Measurements from ENCODE around the gene MLLT6.
"Not testable (repeated sequence)": the region's sequence is repeated elsewhere in the genome, so short reads cannot be mapped to it uniquely, and the experiment has no call there.

The MLLT6 gene

DNA sequence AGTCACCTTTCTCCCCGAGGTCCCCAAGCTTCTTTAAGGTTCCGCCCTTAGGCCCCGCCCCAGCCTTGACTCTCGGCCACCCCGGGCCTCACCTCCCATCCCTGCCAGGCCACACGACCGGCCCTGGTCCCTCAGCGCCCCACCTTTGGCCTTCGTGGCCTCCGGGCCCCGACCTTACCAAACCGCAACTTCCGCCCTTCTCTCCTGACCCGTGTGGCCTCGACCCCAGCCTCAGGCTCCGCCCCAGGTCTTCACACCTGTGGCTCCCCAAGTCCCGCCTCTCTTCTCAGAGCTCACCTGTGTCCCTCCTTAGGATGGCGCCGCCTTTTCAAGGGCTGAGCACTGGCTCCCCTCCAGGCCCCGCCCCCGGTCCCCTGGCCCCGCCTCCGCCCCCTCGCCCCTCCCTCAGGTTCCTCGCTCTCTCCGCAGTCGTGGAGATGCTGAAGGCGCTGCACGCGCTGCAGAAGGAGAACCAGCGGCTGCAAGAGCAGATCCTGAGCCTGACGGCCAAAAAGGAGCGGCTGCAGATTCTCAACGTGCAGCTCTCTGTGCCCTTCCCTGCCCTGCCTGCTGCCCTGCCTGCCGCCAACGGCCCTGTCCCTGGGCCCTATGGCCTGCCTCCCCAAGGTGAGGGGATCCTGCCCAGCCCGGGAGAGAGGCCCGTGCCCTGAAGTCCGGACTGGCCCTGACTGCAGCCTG, 15.0 kb downstream of the MLLT6 start:
- no peak overlapping the region for H3K4me3 ChIP-seq (ENCODE audit: control insufficient read depth, low read depth, low read length)
- TF ChIP-seq, protein P1, sequence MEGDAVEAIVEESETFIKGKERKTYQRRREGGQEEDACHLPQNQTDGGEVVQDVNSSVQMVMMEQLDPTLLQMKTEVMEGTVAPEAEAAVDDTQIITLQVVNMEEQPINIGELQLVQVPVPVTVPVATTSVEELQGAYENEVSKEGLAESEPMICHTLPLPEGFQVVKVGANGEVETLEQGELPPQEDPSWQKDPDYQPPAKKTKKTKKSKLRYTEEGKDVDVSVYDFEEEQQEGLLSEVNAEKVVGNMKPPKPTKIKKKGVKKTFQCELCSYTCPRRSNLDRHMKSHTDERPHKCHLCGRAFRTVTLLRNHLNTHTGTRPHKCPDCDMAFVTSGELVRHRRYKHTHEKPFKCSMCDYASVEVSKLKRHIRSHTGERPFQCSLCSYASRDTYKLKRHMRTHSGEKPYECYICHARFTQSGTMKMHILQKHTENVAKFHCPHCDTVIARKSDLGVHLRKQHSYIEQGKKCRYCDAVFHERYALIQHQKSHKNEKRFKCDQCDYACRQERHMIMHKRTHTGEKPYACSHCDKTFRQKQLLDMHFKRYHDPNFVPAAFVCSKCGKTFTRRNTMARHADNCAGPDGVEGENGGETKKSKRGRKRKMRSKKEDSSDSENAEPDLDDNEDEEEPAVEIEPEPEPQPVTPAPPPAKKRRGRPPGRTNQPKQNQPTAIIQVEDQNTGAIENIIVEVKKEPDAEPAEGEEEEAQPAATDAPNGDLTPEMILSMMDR (conservative IDR thresholded peaks at IDR 0.05; ENCODE audit: control insufficient read depth, insufficient read depth, low read depth, low read length) = no peak
- no peak for DNase-seq (ENCODE audit: low read depth)

DNA sequence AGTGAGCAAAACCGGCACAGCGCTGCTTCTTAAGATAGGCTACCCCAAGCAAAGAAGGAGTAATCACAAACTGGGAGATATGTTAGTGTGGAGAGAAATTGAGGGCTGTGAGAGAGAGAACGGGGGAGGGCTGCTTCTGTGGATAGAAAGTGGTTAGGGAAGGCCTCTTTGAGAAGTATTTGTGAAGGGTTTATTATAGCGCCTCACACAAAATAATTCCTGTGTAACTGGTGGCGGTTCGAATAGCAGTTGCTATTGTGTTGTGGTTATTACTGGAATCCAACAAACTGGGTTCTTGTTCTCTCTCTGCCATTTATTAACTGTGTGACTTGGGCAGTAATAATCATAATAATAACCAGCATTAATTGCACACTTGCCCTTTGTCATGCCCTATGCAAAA, 15.9 kb downstream of the MLLT6 start:
- H3K4me3 ChIP-seq (ENCODE audit: control insufficient read depth, low read depth, low read length) = no peak overlapping the region
- DNase-seq (ENCODE audit: low read depth) = no peak
- TF ChIP-seq, protein P1 (conservative IDR thresholded peaks at IDR 0.05; ENCODE audit: control insufficient read depth, insufficient read depth, low read depth, low read length) = no peak

DNA sequence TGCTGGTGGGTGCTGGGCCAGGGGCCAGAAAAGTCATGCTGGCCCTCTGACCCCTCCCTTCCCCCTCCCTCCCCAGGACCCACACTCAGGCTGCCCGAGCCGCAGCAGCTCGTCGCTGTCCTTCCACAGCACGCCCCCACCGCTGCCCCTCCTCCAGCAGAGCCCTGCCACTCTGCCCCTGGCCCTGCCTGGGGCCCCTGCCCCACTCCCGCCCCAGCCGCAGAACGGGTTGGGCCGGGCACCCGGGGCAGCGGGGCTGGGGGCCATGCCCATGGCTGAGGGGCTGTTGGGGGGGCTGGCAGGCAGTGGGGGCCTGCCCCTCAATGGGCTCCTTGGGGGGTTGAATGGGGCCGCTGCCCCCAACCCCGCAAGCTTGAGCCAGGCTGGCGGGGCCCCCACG, 16.7 kb downstream of the MLLT6 start:
- DNase-seq (ENCODE audit: low read depth) = no peak
- TF ChIP-seq, protein P1 (conservative IDR thresholded peaks at IDR 0.05; ENCODE audit: control insufficient read depth, insufficient read depth, low read depth, low read length) = no peak
- H3K4me3 ChIP-seq (ENCODE audit: control insufficient read depth, low read depth, low read length) = no peak overlapping the region

DNA sequence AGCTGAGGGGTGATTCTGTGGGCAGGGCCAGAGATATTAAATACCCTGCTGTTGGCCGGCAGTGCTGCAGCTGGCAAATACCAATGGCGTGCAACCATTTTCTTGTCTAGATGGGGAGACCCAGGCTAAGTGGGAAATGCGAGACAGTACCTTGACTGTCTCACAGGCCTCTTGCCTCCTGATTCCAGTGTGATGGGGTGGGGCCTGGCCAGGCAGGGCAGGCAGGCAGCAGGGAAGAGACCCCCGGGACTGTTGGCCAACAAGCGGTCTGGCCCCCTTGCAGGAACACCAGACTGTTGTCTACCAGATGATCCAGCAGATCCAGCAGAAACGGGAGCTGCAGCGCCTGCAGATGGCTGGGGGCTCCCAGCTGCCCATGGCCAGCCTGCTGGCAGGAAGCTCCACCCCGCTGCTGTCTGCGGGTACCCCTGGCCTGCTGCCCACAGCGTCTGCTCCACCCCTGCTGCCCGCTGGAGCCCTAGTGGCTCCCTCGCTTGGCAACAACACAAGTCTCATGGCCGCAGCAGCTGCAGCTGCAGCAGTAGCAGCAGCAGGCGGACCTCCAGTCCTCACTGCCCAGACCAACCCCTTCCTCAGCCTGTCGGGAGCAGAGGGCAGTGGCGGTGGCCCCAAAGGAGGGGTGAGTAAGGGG, 19.4 kb downstream of the MLLT6 start:
- TF ChIP-seq, protein P1 (conservative IDR thresholded peaks at IDR 0.05; ENCODE audit: control insufficient read depth, insufficient read depth, low read depth, low read length) = no peak
- DNase-seq (ENCODE audit: low read depth) = no peak
- H3K4me3 ChIP-seq (ENCODE audit: control insufficient read depth, low read depth, low read length) = no peak overlapping the region

DNA sequence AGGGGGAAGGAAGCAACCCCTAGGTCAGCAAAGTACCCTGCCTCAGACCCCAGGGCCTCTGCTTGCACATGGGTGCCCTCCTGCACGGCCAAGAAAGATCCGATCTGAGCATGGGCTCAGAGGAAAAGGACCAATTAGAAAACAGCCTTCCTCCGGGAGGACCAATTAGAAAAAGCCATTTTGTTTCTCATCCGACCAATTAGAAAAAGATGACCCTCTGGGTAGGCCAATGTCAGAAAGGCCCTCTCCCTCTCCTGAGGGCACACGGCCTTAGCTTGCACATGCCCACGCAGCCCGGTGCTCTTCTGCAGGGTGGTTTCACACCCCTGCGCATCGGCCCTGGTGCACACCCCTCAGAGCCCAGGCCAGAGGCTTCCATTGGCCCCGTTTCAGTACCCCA, 20.0 kb downstream of the MLLT6 start:
- H3K4me3 ChIP-seq (ENCODE audit: control insufficient read depth, low read depth, low read length) = no peak overlapping the region
- no peak for DNase-seq (ENCODE audit: low read depth)
- TF ChIP-seq, protein P1 (conservative IDR thresholded peaks at IDR 0.05; ENCODE audit: control insufficient read depth, insufficient read depth, low read depth, low read length) = no peak

DNA sequence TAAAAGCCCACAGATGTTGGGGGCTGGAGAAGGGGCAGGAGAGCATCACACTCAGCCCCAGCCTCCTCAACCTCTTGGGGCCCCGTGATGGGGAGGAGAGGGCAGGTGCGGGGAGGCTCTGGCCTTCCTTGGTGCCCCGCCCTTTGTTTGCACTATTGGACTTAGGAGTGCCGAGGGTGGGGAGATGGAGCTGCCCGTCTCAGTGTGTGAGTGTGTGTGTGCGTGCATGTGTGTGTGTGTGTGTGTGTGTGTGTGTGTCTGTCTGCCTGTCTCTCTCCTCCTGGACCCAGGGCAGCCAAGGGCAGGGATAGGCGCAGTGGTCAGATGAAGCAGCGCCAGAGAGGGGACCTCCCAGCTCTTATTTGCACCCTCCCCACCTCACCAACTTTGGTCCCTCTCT, 21.1 kb downstream of the MLLT6 start:
- not testable (repeated sequence) for DNase-seq (ENCODE audit: low read depth); H3K4me3 ChIP-seq (ENCODE audit: control insufficient read depth, low read depth, low read length)

DNA sequence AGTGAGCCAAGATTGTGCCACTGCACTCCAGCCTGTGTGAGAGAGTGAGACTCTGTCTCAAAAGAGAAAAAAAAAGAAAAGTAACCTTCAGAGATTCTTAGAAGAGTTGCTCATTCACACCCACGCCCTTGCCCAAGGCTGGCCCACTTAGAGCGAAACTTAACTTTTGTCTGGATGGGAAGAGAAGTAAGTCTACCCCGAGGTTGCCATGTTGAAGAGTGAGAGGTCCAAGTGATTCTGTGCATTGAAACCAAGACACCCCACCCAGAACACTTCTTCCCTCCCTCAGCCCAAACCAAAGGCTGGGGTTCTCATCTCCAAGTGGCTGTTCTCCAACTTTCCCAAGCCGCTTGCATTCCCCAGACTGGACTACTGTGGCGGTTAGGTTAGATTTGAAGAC, 22.7 kb downstream of the MLLT6 start:
- DNase-seq (ENCODE audit: low read depth) = no peak
- H3K4me3 ChIP-seq (ENCODE audit: control insufficient read depth, low read depth, low read length) = no peak overlapping the region
- TF ChIP-seq, protein P1 (conservative IDR thresholded peaks at IDR 0.05; ENCODE audit: control insufficient read depth, insufficient read depth, low read depth, low read length) = no peak

All from fibroblast of mammary gland (primary cell).